Measurements from ENCODE around the gene FCMR. TPM values are rescaled to one million over a fixed set of nuclear protein-coding genes. Genes with fewer than 3 reads are reported as not detected.

FCMR gene
- total RNA-seq, 1 donor from 2014 or later: 1.3 TPM

DNA sequence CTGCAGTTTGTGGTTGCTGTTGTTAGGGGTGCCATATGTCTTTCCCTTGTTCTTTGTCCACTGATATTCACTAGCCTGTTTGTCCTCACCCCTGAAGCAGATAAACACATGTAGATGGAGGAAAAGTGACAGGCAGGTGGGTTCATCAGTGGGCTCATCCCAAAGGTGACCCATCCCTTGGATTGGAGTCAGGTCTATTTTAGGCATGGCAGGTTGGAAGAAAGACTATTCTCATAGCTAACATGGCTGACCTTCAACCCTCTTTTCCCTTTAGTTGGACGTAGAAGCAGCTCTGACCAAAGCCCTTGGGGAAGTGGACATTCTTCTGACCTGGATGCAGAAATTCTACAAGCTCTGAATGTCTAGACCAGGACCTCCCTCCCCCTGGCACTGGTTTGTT is 19.0 kb downstream of the FCMR start:
- intact Hi-C loops (cut with DNase I): no loop called here
- no peaks in the 10 kb centered on the region for H3K4me1 ChIP-seq
- H3K27me3 ChIP-seq: no peaks in the 10 kb centered on the region
- TF ChIP-seq, protein P1, sequence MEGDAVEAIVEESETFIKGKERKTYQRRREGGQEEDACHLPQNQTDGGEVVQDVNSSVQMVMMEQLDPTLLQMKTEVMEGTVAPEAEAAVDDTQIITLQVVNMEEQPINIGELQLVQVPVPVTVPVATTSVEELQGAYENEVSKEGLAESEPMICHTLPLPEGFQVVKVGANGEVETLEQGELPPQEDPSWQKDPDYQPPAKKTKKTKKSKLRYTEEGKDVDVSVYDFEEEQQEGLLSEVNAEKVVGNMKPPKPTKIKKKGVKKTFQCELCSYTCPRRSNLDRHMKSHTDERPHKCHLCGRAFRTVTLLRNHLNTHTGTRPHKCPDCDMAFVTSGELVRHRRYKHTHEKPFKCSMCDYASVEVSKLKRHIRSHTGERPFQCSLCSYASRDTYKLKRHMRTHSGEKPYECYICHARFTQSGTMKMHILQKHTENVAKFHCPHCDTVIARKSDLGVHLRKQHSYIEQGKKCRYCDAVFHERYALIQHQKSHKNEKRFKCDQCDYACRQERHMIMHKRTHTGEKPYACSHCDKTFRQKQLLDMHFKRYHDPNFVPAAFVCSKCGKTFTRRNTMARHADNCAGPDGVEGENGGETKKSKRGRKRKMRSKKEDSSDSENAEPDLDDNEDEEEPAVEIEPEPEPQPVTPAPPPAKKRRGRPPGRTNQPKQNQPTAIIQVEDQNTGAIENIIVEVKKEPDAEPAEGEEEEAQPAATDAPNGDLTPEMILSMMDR (IDR thresholded peaks at IDR 0.05): no peak
- H3K9me3 ChIP-seq: no peaks in the 10 kb centered on the region
- no peak overlapping the region for H3K4me3 ChIP-seq
- DNase-seq (ENCODE audit: low spot score in 2 of 2): no peak
- H3K27ac ChIP-seq: no peak overlapping the region
- no peaks in the 10 kb centered on the region for H3K36me3 ChIP-seq

DNA sequence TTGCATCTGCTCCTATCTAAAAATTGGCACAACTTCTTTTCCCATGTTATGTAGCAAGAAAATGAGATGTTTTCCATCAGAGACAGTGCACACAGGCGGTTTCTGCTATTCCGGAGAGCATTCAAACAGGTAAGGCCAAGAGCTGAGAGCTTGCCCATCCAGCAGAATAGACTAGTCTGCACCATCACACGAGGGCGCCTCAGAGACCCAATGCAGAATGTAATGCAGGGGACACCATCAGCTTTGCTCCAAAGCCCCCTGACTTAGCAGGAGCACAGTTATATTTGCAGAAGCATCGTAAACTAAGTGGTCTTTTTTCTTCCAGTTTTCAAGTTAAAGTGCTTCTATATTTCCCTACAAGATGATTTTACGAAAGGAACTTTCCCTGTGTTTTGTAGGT is 19.8 kb downstream of the FCMR start:
- H3K4me3 ChIP-seq: no peak overlapping the region
- DNase-seq (ENCODE audit: low spot score in 2 of 2): no peak
- no peaks in the 10 kb centered on the region for H3K9me3 ChIP-seq
- H3K4me1 ChIP-seq: no peaks in the 10 kb centered on the region
- TF ChIP-seq, protein P1 (IDR thresholded peaks at IDR 0.05): no peak
- no peaks in the 10 kb centered on the region for H3K27me3 ChIP-seq
- intact Hi-C loops (cut with DNase I): no loop called here
- H3K27ac ChIP-seq: no peak overlapping the region
- no peaks in the 10 kb centered on the region for H3K36me3 ChIP-seq

DNA sequence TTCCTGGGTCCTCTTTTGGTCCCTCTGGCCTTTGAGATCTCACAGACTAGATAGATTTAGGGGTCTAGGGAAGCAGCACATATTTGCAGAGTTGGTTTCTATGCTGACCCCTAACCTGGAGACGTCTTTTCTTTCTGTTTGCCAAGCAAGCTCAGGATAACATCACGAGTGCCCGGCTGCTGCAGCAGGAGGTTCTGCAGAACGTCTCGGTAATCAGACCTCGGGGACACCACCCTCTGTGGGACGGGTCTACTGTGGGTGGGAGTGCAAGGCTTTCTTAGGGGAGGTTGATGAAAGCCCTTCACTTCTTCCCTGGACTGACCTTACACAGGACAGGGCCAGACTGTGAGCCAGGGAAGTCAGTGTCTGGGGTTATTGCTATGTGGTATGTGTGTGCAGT is 21.6 kb downstream of the FCMR start:
- intact Hi-C loops (cut with DNase I): no loop called here
- H3K4me3 ChIP-seq: no peak overlapping the region
- DNase-seq (ENCODE audit: low spot score in 2 of 2): no peak
- no peaks in the 10 kb centered on the region for H3K27me3 ChIP-seq
- H3K4me1 ChIP-seq: no peaks in the 10 kb centered on the region
- no peak overlapping the region for H3K27ac ChIP-seq
- no peaks in the 10 kb centered on the region for H3K36me3 ChIP-seq
- H3K9me3 ChIP-seq: no peaks in the 10 kb centered on the region
- TF ChIP-seq, protein P1 (IDR thresholded peaks at IDR 0.05): no peak

DNA sequence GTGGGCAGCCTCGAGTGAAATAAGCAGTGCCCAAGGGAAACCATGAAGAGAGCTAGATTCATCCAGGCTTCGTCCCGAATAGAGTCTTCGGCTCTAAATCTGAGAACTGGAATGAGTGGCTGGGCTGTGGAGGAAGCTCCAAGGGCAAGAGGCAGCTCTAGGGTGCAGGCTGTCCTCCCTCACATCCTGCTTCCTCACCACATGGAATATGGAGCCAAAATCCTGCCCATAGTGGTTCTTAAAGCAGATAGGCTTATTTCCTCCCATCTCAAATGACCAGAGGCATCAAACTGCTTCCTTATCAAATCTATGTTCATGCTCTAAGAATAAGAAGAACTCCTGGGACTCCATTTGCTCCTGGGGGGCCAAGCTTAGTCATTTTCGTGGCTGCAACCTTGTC is 22.0 kb downstream of the FCMR start:
- TF ChIP-seq, protein P1 (IDR thresholded peaks at IDR 0.05): no peak
- H3K27me3 ChIP-seq: no peaks in the 10 kb centered on the region
- no peak overlapping the region for H3K4me3 ChIP-seq
- H3K36me3 ChIP-seq: no peaks in the 10 kb centered on the region
- H3K9me3 ChIP-seq: no peaks in the 10 kb centered on the region
- intact Hi-C loops (cut with DNase I): no loop called here
- H3K27ac ChIP-seq: no peak overlapping the region
- no peak for DNase-seq (ENCODE audit: low spot score in 2 of 2)
- H3K4me1 ChIP-seq: no peaks in the 10 kb centered on the region

DNA sequence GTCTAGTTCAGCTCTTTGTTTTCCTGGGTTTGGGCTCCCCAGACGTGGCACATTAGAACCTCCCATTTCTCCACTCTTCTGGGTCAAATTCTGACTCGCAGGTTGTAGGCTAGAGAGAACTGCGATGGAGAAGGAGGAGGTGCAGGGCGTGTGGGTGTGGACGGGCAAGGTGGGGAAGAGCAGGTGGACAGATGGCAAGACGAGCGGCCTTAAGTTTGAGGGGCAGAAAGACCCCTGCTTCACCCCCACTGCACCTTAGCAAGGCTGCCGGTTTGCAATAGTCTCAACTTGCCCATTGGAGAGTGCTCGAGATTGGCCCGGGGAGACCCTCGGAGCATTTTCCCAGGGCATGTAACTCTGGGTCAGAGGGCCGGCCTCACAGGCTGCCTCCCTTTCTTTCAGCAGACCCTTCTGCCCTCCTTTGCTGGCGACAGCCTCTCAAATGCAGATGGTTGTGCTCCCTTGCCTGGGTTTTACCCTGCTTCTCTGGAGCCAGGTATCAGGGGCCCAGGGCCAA is 22.8 kb downstream of the FCMR start:
- TF ChIP-seq, protein P1 (IDR thresholded peaks at IDR 0.05): no peak
- Histone ChIP-seq H3K4me1 (no peaks in the 10 kb centered on the region), H3K9me3 (no peaks in the 10 kb centered on the region), H3K4me3 (no peak overlapping the region), H3K36me3 (no peaks in the 10 kb centered on the region), H3K27ac (no peak overlapping the region), H3K27me3 (no peaks in the 10 kb centered on the region)
- DNase-seq (ENCODE audit: low spot score in 2 of 2): no peak
- intact Hi-C loops (cut with DNase I): no loop called here
